NCI-H1092 (cell line): Measurements from ENCODE around the gene GMNN.
"Not testable (repeated sequence)": the region's sequence is repeated elsewhere in the genome, so short reads cannot be mapped to it uniquely, and the experiment has no call there.

Experiments used
- DNase-seq: peaks from one replicate; lab custom pipeline; 2025; lab: John Stamatoyannopoulos, UW

GMNN gene

DNA sequence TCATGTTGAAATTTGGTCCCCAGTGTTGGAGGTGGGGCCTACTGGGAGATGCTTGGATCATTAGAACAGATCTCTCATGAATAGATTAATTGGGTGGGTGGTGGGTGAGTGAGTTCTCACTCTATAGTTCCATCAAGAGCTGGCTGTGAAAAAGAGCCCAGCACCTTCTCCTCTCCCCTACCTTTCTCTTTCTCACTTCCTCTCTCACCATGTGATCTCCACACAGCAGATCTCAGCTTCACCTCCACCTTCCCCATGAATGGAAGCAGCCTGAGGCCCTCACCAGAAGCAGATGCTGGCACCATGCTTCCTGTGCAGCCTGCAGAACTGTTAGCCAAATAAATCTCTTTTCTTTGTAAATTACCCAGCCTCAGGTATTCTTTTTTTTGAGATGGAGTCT, 12.9 kb upstream of the GMNN start:
- no peak for DNase-seq

DNA sequence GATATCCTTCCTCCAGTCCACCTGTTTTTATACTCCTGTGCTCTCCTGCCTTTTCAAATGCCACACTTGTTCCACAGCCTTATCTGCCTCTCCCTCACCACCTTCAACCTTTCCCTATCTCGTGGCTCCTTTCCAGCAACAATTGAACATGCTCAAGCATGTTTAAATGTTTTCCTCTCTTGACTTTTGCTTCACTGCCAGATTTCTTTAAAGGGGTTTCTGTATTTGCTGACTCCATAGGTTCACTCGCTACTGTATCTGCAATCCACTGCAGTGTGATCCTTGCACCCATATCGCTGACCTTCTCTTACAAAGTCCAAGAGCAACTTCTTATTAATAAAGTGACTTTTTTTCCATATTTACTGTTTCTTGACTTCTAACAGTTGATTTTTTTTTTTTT, 11.2 kb upstream of the GMNN start:
- DNase-seq: no peak

DNA sequence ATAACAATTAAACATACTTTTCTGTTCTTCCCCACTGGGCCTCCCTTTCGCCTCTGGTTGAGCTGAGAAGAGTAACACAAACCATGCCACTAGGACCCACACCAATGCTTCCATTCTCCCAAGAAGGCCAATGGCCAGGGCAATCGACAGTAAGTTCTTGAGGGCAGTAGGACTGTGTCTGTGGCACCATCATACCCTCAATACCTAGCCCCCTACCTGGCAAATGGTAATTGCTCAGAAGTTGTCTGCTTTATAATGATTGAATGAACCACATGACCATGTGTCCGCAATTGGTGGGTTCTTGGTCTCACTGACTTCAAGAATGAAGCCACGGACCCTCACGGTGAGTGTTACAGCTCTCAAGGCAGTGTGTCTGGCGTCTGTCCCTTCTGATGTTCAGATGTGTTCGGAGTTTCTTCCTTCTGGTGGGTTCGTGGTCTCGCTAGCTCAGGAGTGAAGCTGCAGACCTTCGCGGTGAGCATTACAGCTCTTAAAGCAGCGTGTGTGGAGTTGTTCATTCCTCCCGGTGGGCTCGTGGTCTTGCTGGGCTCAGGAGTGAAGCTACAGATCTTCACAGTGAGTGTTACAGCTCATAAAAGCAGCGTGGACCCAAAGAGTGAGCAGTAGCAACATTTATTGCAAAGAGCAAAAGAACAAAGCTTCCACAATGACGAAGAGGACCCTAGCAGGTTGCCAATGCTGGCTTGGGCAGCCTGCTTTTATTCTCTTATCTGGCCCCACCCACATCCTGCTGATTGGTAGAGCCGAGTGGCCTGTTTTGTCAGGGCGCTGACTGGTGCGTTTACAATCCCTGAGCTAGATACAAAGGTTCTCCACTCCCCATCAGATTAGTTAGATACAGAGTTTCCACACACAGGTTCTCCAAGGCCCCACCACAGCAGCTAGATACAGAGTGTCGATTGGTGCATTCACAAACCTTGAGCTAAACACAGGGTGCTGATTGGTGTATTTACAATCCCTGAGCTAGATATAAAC, 9.6 kb upstream of the GMNN start:
- DNase-seq: not testable (repeated sequence)

DNA sequence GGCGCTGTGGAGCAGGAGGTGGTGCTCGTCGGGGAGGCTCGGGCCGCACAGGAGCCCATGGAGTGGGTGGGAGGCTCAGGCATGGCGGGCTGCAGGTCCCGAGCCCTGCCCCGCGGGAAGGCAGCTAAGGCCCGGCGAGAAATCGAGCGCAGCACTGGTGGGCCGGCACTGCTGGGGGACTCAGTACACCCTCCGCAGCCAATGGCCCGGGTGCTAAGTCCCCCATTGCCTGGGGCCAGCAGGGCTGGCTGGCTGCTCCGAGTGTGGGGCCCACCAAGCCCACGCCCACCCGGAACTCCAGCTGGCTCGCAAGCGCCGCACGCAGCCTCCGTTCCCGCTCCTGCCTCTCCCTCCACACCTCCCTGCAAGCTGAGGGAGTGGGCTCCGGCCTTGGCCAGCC, 8.8 kb upstream of the GMNN start:
- not testable (repeated sequence) for DNase-seq

DNA sequence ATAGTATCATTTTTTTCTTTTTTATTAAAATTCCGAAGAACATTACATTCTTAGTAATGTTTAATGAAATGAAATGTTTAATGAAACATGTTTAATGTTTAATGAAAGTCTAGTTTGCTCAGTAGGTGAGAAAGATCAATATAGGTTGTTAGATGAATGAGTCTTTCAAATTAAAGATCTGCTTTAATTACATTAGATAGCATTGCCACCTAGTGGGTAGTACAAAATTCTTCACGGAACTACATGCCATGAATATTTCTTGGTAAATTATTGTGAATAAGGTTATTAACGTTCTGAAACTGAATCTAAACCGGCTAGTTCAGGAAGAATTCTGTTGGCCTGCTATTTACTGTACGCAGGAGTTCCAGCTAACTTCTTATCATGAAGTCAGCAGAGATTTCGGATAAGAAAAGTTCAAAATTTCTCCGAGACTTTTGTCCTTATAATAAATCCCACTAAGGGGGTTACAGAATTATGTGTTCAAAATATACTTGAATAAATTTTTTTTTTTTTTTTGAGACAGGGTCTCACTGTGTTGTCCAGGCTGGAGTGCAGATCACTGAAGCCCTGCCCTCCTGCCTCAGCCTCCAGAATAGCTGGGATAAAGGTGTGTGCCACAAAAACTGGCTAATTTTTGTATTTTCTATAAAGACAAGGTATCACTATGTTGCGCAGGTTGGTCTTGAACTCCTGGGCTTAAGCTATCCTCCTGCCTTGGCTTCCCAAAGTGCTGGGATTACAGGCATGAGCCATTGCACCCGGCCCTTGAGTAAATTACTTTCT, 7.9 kb upstream of the GMNN start:
- DNase-seq: no peak

DNA sequence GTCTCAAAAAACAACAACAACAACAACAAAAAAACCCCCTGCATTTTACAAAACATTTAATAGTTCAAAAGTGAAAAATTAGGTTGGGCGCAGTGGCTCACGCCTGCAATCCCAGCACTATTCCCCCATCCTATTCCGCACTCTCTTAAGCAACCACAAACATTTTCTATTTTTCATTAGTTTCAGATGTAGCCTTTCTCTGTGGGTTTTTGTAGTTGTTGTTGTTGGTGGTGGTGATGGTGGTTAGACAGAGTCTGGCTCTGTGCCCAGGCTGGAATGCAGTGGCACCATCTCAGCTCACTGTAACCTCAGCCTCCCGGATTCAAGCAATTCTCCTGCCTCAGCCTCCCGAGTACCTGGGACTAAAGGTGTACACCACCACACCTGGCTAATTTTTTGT, 6.4 kb upstream of the GMNN start:
- no peak for DNase-seq

- DNase-seq: no peak
These were observed 852 bp downstream of the GMNN start for GRCh38 chr6:24775520-24776058.

DNA sequence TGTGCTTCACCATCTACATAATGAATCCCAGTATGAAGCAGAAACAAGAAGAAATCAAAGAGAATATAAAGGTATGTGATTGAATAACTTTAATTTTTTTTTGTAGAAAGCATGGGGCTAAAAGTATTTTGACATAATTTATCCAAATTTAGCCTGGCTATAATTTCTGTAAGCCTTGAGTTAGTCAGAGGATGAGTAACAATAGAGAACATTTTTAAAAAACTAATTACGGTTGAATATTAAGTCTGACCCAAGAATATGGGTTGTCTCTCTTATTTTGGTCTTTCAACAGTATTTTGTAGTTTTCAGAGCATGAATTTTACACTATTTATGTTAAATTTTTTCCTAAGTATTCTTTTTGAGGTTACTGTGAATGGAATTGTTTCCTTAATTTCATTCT, 2.5 kb downstream of the GMNN start:
- no peak for DNase-seq

- no peak for DNase-seq
These were observed 3.4 kb downstream of the GMNN start for GRCh38 chr6:24778121-24778520.

DNA sequence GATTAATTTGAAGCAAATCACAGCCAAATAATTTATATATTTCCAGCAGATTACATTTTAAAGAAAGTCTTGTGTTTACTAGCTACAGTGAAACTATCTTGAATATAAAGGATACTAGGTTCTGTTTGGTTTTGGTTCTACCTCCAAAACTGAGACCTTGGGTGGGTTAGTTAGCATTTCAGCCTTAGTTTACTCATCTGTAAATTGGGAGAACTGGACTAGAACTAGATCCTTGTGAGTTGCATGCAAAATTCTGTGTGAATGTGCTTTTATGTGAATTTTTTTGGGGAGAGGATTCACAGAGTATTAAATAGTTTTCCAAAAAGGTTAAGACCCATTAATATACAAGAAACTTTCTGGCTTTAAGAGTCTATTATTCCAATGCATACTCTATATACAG, 4.1 kb downstream of the GMNN start:
- no peak for DNase-seq

DNA sequence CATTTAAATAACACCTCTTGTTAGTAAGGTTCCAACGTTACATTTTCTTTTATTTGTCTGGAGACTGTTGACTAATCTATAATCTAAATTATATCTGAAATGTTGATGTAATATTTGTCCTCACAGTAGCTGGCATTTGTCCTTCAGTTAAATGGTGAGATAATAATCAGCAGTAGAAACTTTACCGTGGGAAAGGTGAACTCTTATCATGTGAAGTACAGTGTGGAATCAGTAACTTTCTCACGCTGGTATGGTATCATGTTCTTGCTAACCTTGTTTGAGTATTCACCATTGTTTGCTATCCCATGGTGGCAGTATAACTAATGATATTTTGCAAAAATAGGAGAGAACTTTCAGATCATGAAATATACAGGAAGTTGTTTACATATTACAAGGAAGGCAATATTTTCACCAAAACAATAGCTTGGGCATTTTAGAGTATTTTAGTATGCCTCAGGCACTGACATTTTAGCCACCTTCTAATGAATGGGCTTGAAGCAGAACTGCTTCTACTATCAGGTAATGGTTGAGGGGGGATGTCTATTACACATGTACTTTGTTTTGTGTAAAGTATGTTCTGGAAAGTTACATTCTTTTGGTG, 4.8 kb downstream of the GMNN start:
- DNase-seq: no peak

GRCh38 chr6:24780206-24780605, 5.5 kb downstream of the GMNN start:
- no peak for DNase-seq

- no peak for DNase-seq
These were observed 13.4 kb downstream of the GMNN start for GRCh38 chr6:24788031-24788665.

DNA sequence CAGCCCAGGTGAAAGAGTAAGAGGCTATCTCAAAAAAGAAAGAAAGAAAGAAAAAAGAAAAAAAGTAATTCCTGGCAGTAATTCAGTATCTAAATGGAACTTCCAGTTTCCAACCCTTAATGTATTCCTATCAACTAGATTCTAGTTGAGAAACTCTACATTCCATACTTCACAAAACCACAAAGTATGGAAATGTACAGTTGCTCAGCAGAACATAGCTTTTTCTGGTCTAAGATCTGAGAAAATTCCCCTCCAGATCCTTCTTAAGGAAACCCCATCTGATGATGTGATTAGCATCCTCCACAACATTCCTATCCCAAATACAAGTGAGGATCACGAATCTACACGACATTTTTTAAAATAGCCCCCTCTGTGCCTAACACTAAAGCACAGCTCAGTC, 20.4 kb downstream of the GMNN start:
- DNase-seq: no peak

DNA sequence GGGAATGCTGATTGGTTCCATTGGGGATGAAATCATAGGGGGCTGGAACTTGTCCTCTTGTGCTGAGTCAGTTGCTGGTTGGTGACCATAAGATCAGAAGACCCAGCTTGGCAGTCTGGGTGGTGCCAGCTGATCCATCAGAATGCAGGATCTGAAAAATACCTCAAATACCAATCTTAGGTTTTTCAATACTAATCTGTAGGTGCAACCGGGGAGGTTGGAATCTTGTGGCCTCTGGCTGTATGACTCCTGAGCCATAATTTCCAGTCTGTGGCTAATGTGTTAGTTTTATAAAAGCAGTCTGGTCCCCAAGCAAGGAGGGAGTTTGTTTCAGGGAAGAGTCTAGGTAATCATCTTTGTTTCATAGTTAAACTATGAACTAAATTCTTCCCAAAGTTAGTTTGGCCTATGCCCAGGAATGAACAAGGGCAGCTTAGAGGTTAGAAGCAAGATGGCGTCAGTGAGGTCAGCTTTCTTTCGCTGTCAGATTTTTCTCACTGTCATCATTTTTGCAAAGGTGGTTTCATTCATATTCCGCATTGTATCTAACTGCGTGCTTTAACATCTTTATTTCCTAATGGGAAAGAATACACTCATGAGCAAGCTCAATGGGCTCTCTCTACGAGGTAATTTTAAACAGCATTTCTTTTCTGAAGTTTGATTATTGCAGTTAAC, 22.0 kb downstream of the GMNN start:
- no peak for DNase-seq

DNA sequence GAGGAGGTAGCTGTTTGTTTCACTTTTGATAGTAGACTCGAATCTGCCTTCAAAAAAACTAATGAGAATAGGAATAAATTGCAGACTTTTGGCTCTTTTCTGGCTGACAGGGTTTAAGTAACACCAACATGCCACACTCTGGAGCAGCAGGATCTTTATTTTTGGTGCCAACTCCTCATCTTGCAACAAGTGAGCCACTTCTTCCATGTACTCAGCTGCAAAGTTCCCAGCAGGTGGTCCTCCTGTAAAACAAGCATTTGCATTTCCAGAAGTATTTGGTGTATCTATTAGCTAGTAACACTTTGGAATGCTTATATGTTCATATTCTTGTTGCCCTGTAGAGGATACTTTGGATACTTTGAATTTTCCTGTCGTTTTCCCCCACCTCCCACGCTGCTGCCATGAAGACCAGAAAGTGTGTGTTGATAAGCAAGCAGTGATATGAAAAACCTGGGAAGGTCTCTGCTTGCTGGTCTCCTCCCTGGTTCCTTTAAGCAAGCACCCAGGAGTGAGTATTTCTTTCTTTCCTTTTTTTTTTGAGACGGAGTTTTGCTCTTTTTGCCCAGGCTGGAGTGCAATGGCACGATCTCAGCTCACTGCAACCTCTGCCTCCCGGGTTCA, 23.0 kb downstream of the GMNN start:
- DNase-seq: no peak

DNA sequence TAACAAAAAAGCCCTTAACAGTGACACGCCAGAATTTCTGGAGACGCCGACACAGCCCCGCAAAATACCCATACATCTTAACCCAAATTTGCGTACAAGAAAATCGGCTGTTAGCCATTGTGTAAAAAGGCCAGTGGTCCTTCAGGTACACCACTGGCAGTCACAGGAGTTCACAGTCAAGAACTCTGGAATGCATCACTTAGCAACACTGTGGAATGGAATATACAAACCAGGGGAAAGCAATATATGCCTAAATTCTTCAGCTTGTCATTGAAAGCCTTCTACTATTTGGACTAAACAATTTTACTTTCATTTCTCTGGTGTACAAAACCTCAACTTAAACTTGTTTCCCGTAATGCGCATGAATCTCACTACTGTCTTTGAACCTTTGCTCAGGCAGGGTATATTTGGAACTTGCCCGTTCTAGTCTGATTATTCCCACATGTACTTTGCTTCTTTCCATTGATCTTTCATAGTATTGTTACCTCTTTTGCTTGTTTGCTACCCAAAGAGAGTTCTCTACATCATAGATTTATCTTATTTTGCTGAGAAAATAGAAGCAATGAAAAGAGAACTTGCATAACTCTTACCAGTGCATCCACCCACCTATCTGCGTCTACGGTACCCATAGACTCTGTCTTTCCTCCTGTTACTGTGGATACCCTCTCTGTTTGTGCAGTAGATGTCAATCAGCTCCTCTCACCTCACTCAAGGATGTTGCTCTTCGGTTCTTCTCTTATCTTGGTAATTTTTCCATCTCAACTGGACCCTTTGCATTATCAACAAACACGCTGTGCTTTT, 24.2 kb downstream of the GMNN start, which contains the start of gene ARMH2:
Gene ARMH2, minus strand, starts transcription at position 178 of the 801 bp plus-strand sequence. Its CDS starts 60 bp downstream, at position 118.
- DNase-seq: no peak

DNA sequence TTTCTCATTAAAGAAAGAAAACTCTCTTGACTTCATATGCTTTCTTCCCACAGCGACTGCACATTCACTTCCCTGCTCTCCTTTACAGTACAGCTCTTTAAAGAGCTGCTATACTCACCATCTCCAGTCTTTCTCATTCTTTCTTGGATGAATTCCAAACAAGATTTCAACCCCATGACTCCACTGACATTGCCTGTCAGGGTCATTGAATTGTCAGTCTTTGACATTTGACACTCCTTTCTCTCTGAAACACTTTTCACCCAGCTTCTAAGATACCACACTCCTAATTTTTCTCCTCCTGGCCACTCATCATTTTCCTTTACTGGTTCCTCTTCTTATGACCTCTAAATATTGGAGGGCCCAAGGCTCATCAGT, 24.8 kb downstream of the GMNN start:
- no peak for DNase-seq

GRCh38 chr6:24802271-24803059, 27.7 kb downstream of the GMNN start:
- no peak for DNase-seq
